ENCODE results near the gene FAM76B. TPM values are rescaled to one million over a fixed set of nuclear protein-coding genes. Genes with fewer than 3 reads are reported as not detected.
"Not testable (repeated sequence)": the region's sequence is repeated elsewhere in the genome, so short reads cannot be mapped to it uniquely, and the experiment has no call there.

FAM76B gene
- total RNA-seq, 2 experiments from 2014 or later: 42.1 to 43.7 TPM

GRCh38 chr11:95806464-95806863 lies 16.9 kb upstream of the FAM76B start:
- ATAC-seq; H3K9me3 Mint-ChIP-seq (ENCODE audit: insufficient read depth); H3K4me1 Mint-ChIP-seq (ENCODE audit: low read depth); H3K27me3 Mint-ChIP-seq (ENCODE audit: low read depth); DNase-seq; H3K4me3 Mint-ChIP-seq; H3K27ac Mint-ChIP-seq; CTCF ChIA-PET: not testable (repeated sequence)
- POLR2A ChIA-PET: interaction anchor here (0.7 to 1.2 kb wide), 2 partner anchors 15 to 16 kb away, joined by 3 read pairs; partner anchors contain the start of gene CEP57
- H3K36me3 Mint-ChIP-seq (ENCODE audit: low read depth): peaks cover 68% of the 10 kb centered on the region

GRCh38 chr11:95805869-95806268 lies 16.3 kb upstream of the FAM76B start:
- ATAC-seq (no peak), DNase-seq (no peak)
- Mint-ChIP-seq H3K4me1 (ENCODE audit: low read depth) (no peaks in the 10 kb centered on the region), H3K27ac (no peak overlapping the region), H3K27me3 (ENCODE audit: low read depth) (no peaks in the 10 kb centered on the region), H3K36me3 (ENCODE audit: low read depth) (peaks cover 68% of the 10 kb centered on the region), H3K4me3 (no peak overlapping the region), H3K9me3 (ENCODE audit: insufficient read depth) (no peaks in the 10 kb centered on the region)
- ChIA-PET CTCF (no interaction called here), POLR2A (interaction anchor here (0.7 kb wide), 1 partner anchor 15 kb away, joined by 3 read pairs; the partner anchor contains the start of gene CEP57)

GRCh38 chr11:95803973-95804372 lies 14.4 kb upstream of the FAM76B start:
- no peak overlapping the region for H3K27ac Mint-ChIP-seq
- no peak overlapping the region for H3K4me3 Mint-ChIP-seq
- no peaks in the 10 kb centered on the region for H3K27me3 Mint-ChIP-seq (ENCODE audit: low read depth)
- no peak for DNase-seq
- H3K4me1 Mint-ChIP-seq (ENCODE audit: low read depth): no peaks in the 10 kb centered on the region
- CTCF ChIA-PET: interaction anchor here (1.0 to 2.6 kb wide), 2 partner anchors 10 to 13 kb away, joined by 3 to 13 read pairs; partner anchors contain the start of genes CEP57 and FAM76B
- H3K9me3 Mint-ChIP-seq (ENCODE audit: insufficient read depth): no peaks in the 10 kb centered on the region
- POLR2A ChIA-PET: no interaction called here
- ATAC-seq: no peak
- peaks cover 68% of the 10 kb centered on the region for H3K36me3 Mint-ChIP-seq (ENCODE audit: low read depth)

- H3K36me3 Mint-ChIP-seq (ENCODE audit: low read depth): peaks cover 60% of the 10 kb centered on the region
- DNase-seq (no peak), ATAC-seq (no peak)
- CTCF ChIA-PET: interaction anchor here (2.6 kb wide), 1 partner anchor 12 kb away, joined by 13 read pairs; the partner anchor contains the start of genes CEP57 and FAM76B
- H3K27ac Mint-ChIP-seq: no peak overlapping the region
- no peaks in the 10 kb centered on the region for H3K27me3 Mint-ChIP-seq (ENCODE audit: low read depth)
- peaks cover 3% of the 10 kb centered on the region for H3K4me1 Mint-ChIP-seq (ENCODE audit: low read depth)
- POLR2A ChIA-PET: interaction anchor here (0.7 kb wide), 1 partner anchor 12 kb away, joined by 3 read pairs; the partner anchor contains the start of gene CEP57
- H3K4me3 Mint-ChIP-seq: no peak overlapping the region
- H3K9me3 Mint-ChIP-seq (ENCODE audit: insufficient read depth): no peaks in the 10 kb centered on the region
These were observed 13.2 kb upstream of the FAM76B start for GRCh38 chr11:95802806-95803205.

GRCh38 chr11:95800438-95800837 lies 10.9 kb upstream of the FAM76B start:
- Mint-ChIP-seq H3K9me3 (ENCODE audit: insufficient read depth) (no peaks in the 10 kb centered on the region), H3K4me3 (no peak overlapping the region), H3K36me3 (ENCODE audit: low read depth) (peaks cover 44% of the 10 kb centered on the region), H3K27ac (no peak overlapping the region), H3K4me1 (ENCODE audit: low read depth) (peaks cover 10% of the 10 kb centered on the region), H3K27me3 (ENCODE audit: low read depth) (no peaks in the 10 kb centered on the region)
- ChIA-PET CTCF (interaction anchor here (0.8 to 1.1 kb wide), 2 partner anchors 10 to 542 kb away, joined by 3 read pairs; partner anchors contain the start of genes CEP57 and MAML2), POLR2A (interaction anchor here (3.0 kb wide), 1 partner anchor 10 kb away, joined by 17 read pairs; the partner anchor contains the start of genes CEP57 and FAM76B)
- DNase-seq: no peak
- no peak for ATAC-seq

- peaks cover 42% of the 10 kb centered on the region for H3K36me3 Mint-ChIP-seq (ENCODE audit: low read depth)
- no peak overlapping the region for H3K4me3 Mint-ChIP-seq
- no peak for DNase-seq
- H3K4me1 Mint-ChIP-seq (ENCODE audit: low read depth): peaks cover 10% of the 10 kb centered on the region
- ATAC-seq: no peak
- POLR2A ChIA-PET: interaction anchor here (3.0 kb wide), 1 partner anchor 9 kb away, joined by 17 read pairs; the partner anchor contains the start of genes CEP57 and FAM76B
- H3K27ac Mint-ChIP-seq: no peak overlapping the region
- H3K27me3 Mint-ChIP-seq (ENCODE audit: low read depth): no peaks in the 10 kb centered on the region
- no peaks in the 10 kb centered on the region for H3K9me3 Mint-ChIP-seq (ENCODE audit: insufficient read depth)
- CTCF ChIA-PET: interaction anchor here (0.8 to 1.1 kb wide), 3 partner anchors 8 to 543 kb away, joined by 3 to 4 read pairs (median 3); partner anchors contain the start of genes CEP57 and MAML2
These were observed 10.0 kb upstream of the FAM76B start for GRCh38 chr11:95799546-95799945.

GRCh38 chr11:95796501-95796900 lies 6.9 kb upstream of the FAM76B start:
- Mint-ChIP-seq H3K27ac (no peak overlapping the region), H3K4me1 (ENCODE audit: low read depth) (peaks cover 36% of the 10 kb centered on the region), H3K4me3 (no peak overlapping the region), H3K9me3 (ENCODE audit: insufficient read depth) (no peaks in the 10 kb centered on the region), H3K27me3 (ENCODE audit: low read depth) (no peaks in the 10 kb centered on the region), H3K36me3 (ENCODE audit: low read depth) (peaks cover 43% of the 10 kb centered on the region)
- no peak for ATAC-seq
- ChIA-PET POLR2A (no interaction called here), CTCF (interaction anchor here (1.7 to 2.8 kb wide), 2 partner anchors 40 to 598 kb away, joined by 3 to 10 read pairs; no protein-coding TSS in a partner anchor)
- no peak for DNase-seq

- ATAC-seq (no peak), DNase-seq (no peak)
- no peaks in the 10 kb centered on the region for H3K27me3 Mint-ChIP-seq (ENCODE audit: low read depth)
- H3K9me3 Mint-ChIP-seq (ENCODE audit: insufficient read depth): no peaks in the 10 kb centered on the region
- H3K4me1 Mint-ChIP-seq (ENCODE audit: low read depth): peaks cover 37% of the 10 kb centered on the region
- no peak overlapping the region for H3K4me3 Mint-ChIP-seq
- H3K36me3 Mint-ChIP-seq (ENCODE audit: low read depth): peaks cover 42% of the 10 kb centered on the region
- POLR2A ChIA-PET: no interaction called here
- CTCF ChIA-PET: interaction anchor here (1.7 to 2.8 kb wide), 2 partner anchors 40 to 598 kb away, joined by 3 to 10 read pairs; no protein-coding TSS in a partner anchor
- H3K27ac Mint-ChIP-seq: no peak overlapping the region
These were observed 6.2 kb upstream of the FAM76B start for GRCh38 chr11:95795627-95796295.

GRCh38 chr11:95794086-95794485 lies 4.5 kb upstream of the FAM76B start:
- ChIA-PET CTCF (no interaction called here), POLR2A (no interaction called here)
- H3K4me3 Mint-ChIP-seq: no peak overlapping the region
- no peak overlapping the region for H3K27ac Mint-ChIP-seq
- DNase-seq: no peak
- no peak for ATAC-seq
- no peaks in the 10 kb centered on the region for H3K27me3 Mint-ChIP-seq (ENCODE audit: low read depth)
- peaks cover 32% of the 10 kb centered on the region for H3K36me3 Mint-ChIP-seq (ENCODE audit: low read depth)
- no peaks in the 10 kb centered on the region for H3K9me3 Mint-ChIP-seq (ENCODE audit: insufficient read depth)
- peaks cover 37% of the 10 kb centered on the region for H3K4me1 Mint-ChIP-seq (ENCODE audit: low read depth)

- Mint-ChIP-seq H3K4me1 (ENCODE audit: low read depth) (peaks cover 38% of the 10 kb centered on the region), H3K27me3 (ENCODE audit: low read depth) (no peaks in the 10 kb centered on the region), H3K36me3 (ENCODE audit: low read depth) (peaks cover 39% of the 10 kb centered on the region), H3K27ac (no peak overlapping the region), H3K4me3 (peak overlapping the region; percentile 37), H3K9me3 (ENCODE audit: insufficient read depth) (no peaks in the 10 kb centered on the region)
- ChIA-PET CTCF (interaction anchor here (0.7 to 2.1 kb wide), 3 partner anchors 545 to 601 kb away, joined by 3 to 5 read pairs (median 3); partner anchors contain the start of genes CCDC82 and JRKL), POLR2A (interaction anchor here (0.6 to 5.0 kb wide), 2 partner anchors 549 to 563 kb away, joined by 3 to 29 read pairs; partner anchors contain the start of gene MAML2)
- no peak for ATAC-seq
- DNase-seq: no peak
These were observed 3.5 kb upstream of the FAM76B start for GRCh38 chr11:95793116-95793515.

GRCh38 chr11:95792700-95793099 lies 3.1 kb upstream of the FAM76B start:
- DNase-seq (no peak), ATAC-seq (no peak)
- H3K27ac Mint-ChIP-seq: no peak overlapping the region
- H3K4me3 Mint-ChIP-seq: peak overlapping the region; percentile 37
- H3K36me3 Mint-ChIP-seq (ENCODE audit: low read depth): peaks cover 43% of the 10 kb centered on the region
- no peaks in the 10 kb centered on the region for H3K9me3 Mint-ChIP-seq (ENCODE audit: insufficient read depth)
- H3K4me1 Mint-ChIP-seq (ENCODE audit: low read depth): peaks cover 42% of the 10 kb centered on the region
- POLR2A ChIA-PET: interaction anchor here (0.6 to 5.0 kb wide), 2 partner anchors 550 to 562 kb away, joined by 3 to 29 read pairs; partner anchors contain the start of gene MAML2
- no peaks in the 10 kb centered on the region for H3K27me3 Mint-ChIP-seq (ENCODE audit: low read depth)
- CTCF ChIA-PET: interaction anchor here (0.7 to 2.1 kb wide), 3 partner anchors 545 to 601 kb away, joined by 3 to 5 read pairs (median 3); partner anchors contain the start of genes CCDC82 and JRKL
